ENCODE measurements around the gene ROR1.
A peak's percentile ranks its signal among the peaks of the same experiment; 100 is the strongest.

The ROR1 gene

GRCh38 chr1:64171246-64171645, 397.4 kb downstream of the ROR1 start:
- no peak overlapping the region for H3K4me3 ChIP-seq (ENCODE audit: low read depth, low read length)
- TF ChIP-seq, protein P1, sequence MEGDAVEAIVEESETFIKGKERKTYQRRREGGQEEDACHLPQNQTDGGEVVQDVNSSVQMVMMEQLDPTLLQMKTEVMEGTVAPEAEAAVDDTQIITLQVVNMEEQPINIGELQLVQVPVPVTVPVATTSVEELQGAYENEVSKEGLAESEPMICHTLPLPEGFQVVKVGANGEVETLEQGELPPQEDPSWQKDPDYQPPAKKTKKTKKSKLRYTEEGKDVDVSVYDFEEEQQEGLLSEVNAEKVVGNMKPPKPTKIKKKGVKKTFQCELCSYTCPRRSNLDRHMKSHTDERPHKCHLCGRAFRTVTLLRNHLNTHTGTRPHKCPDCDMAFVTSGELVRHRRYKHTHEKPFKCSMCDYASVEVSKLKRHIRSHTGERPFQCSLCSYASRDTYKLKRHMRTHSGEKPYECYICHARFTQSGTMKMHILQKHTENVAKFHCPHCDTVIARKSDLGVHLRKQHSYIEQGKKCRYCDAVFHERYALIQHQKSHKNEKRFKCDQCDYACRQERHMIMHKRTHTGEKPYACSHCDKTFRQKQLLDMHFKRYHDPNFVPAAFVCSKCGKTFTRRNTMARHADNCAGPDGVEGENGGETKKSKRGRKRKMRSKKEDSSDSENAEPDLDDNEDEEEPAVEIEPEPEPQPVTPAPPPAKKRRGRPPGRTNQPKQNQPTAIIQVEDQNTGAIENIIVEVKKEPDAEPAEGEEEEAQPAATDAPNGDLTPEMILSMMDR (conservative IDR thresholded peaks at IDR 0.05; ENCODE audit: low read depth, low read length): no peak
- peak; percentile 44 for DNase-seq (ENCODE audit: low read depth)

DNA sequence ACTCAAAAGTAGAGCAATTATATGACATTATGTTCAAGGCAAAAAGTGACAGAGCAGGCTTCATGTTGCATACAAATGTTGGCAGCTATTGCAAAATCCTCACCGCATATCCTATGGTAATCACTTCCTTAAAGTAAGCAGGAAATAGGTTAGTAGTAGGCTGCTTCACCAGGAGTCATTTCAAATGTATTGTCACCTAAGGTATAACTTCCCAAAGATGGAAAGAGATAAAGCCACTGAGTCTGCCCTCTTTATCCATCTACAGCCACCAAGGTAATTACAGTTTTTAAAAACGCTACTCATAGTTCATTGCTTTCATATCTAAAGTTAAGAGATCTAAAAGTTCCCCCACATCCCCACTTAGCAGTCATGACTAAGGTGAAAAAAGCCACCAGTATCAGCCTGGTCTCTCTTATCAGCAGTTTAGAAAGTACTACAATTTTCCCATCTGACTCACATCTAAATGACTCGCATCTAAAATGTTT, 398.0 kb downstream of the ROR1 start:
- DNase-seq (ENCODE audit: low read depth): peak; percentile 67
- no peak overlapping the region for H3K4me3 ChIP-seq (ENCODE audit: low read depth, low read length)
- TF ChIP-seq, protein P1 (conservative IDR thresholded peaks at IDR 0.05; ENCODE audit: low read depth, low read length): no peak

DNA sequence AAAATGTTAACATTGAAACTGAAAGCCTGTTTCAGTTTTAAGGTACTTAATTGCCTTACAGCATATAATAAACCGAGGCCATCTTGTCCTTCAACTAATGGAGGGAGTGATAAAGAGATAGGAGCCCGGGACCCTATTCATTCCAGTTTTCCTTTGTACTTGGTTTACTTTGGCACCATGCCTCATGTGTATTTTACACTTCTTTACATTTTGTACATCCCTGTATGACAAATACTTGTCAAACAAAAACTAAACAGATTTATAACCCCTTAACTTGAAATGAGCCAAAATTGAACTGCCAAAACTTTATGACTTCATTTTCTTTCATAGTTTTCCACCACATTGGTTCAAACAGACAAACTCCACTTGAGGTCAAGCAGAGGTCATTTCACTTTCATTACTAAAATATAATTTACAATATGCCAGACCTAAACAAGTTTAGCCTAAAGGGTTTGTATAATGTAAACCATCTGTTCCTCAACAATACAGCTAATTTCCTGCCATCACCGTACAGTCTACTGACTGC, 398.7 kb downstream of the ROR1 start:
- TF ChIP-seq, protein P1 (conservative IDR thresholded peaks at IDR 0.05; ENCODE audit: low read depth, low read length): no peak
- no peak overlapping the region for H3K4me3 ChIP-seq (ENCODE audit: low read depth, low read length)
- no peak for DNase-seq (ENCODE audit: low read depth)

- no peak overlapping the region for H3K4me3 ChIP-seq (ENCODE audit: low read depth, low read length)
- TF ChIP-seq, protein P1 (conservative IDR thresholded peaks at IDR 0.05; ENCODE audit: low read depth, low read length): no peak
- no peak for DNase-seq (ENCODE audit: low read depth)
Observed at GRCh38 chr1:64173336-64173940, 399.6 kb downstream of the ROR1 start.

DNA sequence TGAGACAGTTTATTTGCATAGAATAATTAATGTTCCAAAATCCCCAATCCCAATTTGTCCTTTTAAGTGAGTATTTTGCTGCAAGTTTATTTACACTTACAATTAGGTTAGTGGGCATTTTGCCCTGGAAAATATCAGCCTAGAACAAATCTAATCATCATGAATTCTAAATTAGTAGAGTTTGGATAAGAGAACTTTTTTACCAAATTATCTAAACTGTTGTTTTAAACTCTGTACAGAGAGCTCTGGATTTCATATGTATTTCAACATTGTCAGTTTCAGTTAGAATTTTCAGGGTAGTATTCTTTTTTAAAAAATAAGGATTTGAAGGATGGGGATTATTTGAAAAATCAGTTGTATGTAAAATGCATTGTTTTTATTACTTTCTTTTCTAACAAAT, 401.8 kb downstream of the ROR1 start:
- TF ChIP-seq, protein P1 (conservative IDR thresholded peaks at IDR 0.05; ENCODE audit: low read depth, low read length): no peak
- no peak for DNase-seq (ENCODE audit: low read depth)
- no peak overlapping the region for H3K4me3 ChIP-seq (ENCODE audit: low read depth, low read length)

GRCh38 chr1:64176659-64177058, 402.8 kb downstream of the ROR1 start:
- TF ChIP-seq, protein P1 (conservative IDR thresholded peaks at IDR 0.05; ENCODE audit: low read depth, low read length): no peak
- no peak for DNase-seq (ENCODE audit: low read depth)

DNA sequence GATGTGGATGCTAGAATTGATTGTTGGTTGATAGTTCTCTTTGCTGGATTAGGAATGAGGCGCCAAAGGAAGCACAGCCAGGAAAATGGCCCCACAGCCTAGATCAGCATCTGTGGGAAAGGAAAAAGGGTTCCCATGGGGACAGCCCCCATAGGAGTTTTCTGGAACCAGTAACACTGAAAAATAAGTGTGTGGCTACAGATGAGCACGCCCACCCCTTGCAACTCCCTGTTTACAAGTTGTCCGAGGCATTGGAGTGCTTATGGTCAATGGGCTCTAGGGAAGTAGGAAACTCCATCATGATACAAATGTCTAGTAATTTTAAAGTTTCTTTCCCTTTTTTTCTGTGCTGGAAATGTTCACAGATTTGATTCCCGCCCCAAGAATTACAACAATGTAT, 405.8 kb downstream of the ROR1 start:
- DNase-seq (ENCODE audit: low read depth): no peak
- no peak overlapping the region for H3K4me3 ChIP-seq (ENCODE audit: low read depth, low read length)
- TF ChIP-seq, protein P1 (conservative IDR thresholded peaks at IDR 0.05; ENCODE audit: low read depth, low read length): no peak

More at GRCh38 chr1:64176659-64177058, 402.8 kb downstream of the ROR1 start:
- no peak overlapping the region for H3K4me3 ChIP-seq (ENCODE audit: low read depth, low read length)

Data from choroid plexus epithelial cell (primary cell).